Activated CD4-positive, alpha-beta T cell treated with anti-CD3 and anti-CD28 coated beads, Interleukin-2, amount 10 ng/mL, durations not matched to agents 7 days and 5 days (primary cell): Measurements from ENCODE around the gene PGAM2. TPM values are rescaled to one million over a fixed set of nuclear protein-coding genes. Genes with fewer than 3 reads are reported as not detected.

Experiments
- CTCF ChIA-PET: fragments of 350-600 bp; sonication (Branson Sonifier 250); formaldehyde crosslinking; loops from one replicate; lab custom pipeline; 2021; ENCODE audit warnings: antibody characterized with exemption; lab: Charles Lee
- POLR2A ChIA-PET: fragments of 350-600 bp; sonication (Branson Sonifier 250); formaldehyde crosslinking; loops from one replicate; lab custom pipeline; 2021; ENCODE audit warnings: antibody characterized with exemption; lab: Charles Lee
- DNase-seq: peaks from one replicate; pipeline ENCODE4 v3.0.0-alpha.2; 2020
- H3K27ac Mint-ChIP-seq: one replicate; pipeline ENCODE4 v1.8.0; 2021; ENCODE audit warnings: mild to moderate bottlenecking, moderate library complexity, mixed read lengths
- H3K27me3 Mint-ChIP-seq: one replicate; pipeline ENCODE4 v1.8.0; 2021; ENCODE audit warnings: mixed read lengths
- H3K36me3 Mint-ChIP-seq: one replicate; pipeline ENCODE4 v1.8.0; 2021; ENCODE audit warnings: low read depth, mixed read lengths
- H3K4me1 Mint-ChIP-seq: one replicate; pipeline ENCODE4 v1.8.0; 2021; ENCODE audit warnings: mixed read lengths
- H3K4me3 Mint-ChIP-seq: one replicate; pipeline ENCODE4 v1.8.0; 2021; ENCODE audit warnings: mild to moderate bottlenecking, moderate library complexity, mixed read lengths
- H3K9me3 Mint-ChIP-seq: one replicate; pipeline ENCODE4 v1.8.0; 2021; ENCODE audit warnings: mixed read lengths
- total RNA-seq, 2 experiments: library from RNA; stranded (reverse); gene quantifications; one replicate each; pipeline ENCODE4 v1.2.3, GENCODE V29; 2021

Gene PGAM2
- total RNA-seq, 2 experiments from 2014 or later: 0.32 TPM; not detected in 1

DNA sequence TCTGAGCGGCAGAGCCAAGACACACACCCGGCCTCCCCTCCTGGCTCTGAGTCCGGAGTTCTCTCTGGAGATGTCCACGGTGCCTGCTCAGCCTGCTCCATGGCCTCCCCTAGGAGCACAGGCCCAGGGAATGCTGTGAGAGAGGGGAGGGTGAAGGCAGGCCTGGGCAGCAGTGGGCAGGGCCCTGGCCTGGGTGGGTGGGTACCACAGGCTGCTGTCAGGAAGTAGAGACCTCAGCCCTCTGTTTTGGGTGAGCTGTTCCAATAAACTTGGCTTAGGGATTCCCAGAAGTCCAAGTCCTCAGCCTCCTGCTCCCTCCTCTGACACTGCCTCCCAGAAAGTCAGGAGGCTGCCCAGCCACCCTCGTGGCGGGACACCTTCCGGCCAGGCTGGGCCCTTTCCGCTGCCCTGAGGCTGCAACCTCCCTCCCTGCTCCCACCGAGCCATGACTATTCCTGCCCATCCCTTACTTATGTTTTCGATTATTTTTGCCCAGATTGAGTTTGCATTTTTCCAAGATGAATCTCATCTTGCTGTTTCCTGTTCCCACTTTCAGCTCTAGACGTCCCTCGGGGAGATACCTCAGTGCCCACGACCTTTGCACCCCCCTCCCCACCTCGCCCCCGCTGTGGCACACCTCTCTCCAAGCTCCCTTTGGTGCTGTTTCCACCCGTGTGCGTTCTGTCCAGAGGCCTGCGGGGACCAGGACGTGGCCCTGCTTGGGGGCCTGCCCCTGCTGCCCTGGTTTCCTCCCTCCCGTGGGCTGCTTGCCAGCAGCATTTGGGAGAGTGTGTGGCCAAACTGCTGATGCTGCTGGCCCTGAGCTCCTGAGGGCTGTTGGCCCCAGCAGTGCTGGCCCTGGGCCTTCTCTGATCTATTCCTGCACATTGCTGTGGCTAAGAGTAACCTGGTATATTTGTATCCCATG is 22.8 kb upstream of the PGAM2 start:
- Mint-ChIP-seq H3K27ac (no peak overlapping the region), H3K9me3 (no peaks in the 10 kb centered on the region), H3K4me3 (no peak overlapping the region), H3K4me1 (peaks cover 6% of the 10 kb centered on the region), H3K27me3 (no peaks in the 10 kb centered on the region), H3K36me3 (no peaks in the 10 kb centered on the region)
- no peak for DNase-seq
- ChIA-PET POLR2A (no interaction called here), CTCF (interaction anchor here (1.2 to 2.4 kb wide), 2 partner anchors 9 to 37 kb away, joined by 4 to 10 read pairs; no protein-coding TSS in a partner anchor)

DNA sequence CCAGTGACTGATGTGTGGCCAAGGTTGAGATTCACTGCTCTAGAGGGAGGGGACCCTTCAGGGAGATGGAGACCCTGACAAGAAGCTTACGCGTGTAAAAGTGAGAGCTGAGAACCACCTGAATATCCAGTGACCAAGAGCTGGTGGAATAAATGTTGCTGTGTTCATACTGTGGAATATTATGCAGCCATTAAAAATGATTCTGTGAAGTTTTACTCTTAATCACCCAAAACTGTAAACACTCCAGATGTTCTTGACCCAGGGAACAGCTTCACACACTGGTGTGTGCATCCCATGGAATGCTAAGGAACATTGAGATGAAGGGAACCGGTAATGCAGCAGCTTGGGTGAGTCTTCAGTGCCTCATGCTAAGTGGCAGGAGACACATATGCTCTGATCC is 21.3 kb upstream of the PGAM2 start:
- POLR2A ChIA-PET: no interaction called here
- DNase-seq: no peak
- H3K4me3 Mint-ChIP-seq: no peak overlapping the region
- peaks cover 10% of the 10 kb centered on the region for H3K4me1 Mint-ChIP-seq
- no peaks in the 10 kb centered on the region for H3K27me3 Mint-ChIP-seq
- H3K27ac Mint-ChIP-seq: no peak overlapping the region
- H3K9me3 Mint-ChIP-seq: no peaks in the 10 kb centered on the region
- H3K36me3 Mint-ChIP-seq: peaks cover 2% of the 10 kb centered on the region
- CTCF ChIA-PET: interaction anchor here (0.7 to 2.4 kb wide), 5 partner anchors 10 to 39 kb away, joined by 3 to 10 read pairs (median 3); partner anchors contain the start of gene POLD2

DNA sequence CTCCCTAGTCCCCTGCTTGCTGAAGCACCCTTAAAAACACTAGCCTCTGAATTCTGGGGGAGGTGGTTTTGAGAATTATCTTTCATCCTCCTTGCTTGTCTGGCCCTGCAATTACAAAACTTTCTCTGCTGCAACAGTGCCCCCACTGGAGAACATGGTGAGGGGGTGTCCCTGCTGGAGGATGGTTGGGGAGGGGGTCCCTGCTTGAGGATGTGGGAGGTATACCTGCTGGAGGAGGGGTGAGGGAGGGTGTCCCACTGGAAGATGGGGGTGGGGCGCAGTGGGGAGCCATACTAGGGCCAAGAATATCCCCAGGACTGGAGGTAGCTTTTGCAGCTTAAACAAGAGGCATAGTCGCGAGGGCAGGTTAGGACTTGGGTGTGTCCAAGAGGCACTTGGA is 20.2 kb upstream of the PGAM2 start:
- Mint-ChIP-seq H3K27ac (no peak overlapping the region), H3K4me1 (peaks cover 20% of the 10 kb centered on the region), H3K9me3 (no peaks in the 10 kb centered on the region), H3K27me3 (no peaks in the 10 kb centered on the region), H3K36me3 (peaks cover 9% of the 10 kb centered on the region), H3K4me3 (no peak overlapping the region)
- ChIA-PET CTCF (interaction anchor here (1.0 kb wide), 2 partner anchors 11 to 27 kb away, joined by 3 to 5 read pairs; no protein-coding TSS in a partner anchor), POLR2A (no interaction called here)
- DNase-seq: no peak

DNA sequence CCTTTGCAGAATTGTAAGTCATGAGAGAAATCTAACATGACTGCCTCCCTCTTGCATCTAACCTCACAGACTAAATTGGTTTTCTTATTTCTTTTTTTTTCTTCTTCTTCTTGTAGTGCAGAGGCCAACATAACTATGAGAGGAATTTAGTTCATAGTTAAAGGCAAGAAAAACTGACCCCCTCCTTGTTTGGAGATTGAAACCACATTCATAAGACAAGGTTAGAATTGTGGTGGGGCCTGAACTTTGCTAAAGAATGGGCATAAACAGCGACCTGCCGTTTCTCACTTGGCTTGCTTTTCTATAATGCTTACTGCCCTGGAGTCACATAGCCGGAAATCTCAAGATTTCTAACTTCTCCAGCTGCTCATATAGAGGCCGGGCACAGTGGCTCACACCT is 19.3 kb upstream of the PGAM2 start:
- Mint-ChIP-seq H3K4me3 (no peak overlapping the region), H3K36me3 (peaks cover 9% of the 10 kb centered on the region), H3K9me3 (no peaks in the 10 kb centered on the region), H3K27me3 (no peaks in the 10 kb centered on the region), H3K27ac (no peak overlapping the region), H3K4me1 (peaks cover 23% of the 10 kb centered on the region)
- DNase-seq: no peak
- CTCF ChIA-PET: interaction anchor here (0.7 to 1.0 kb wide), 2 partner anchors 12 to 1485 kb away, joined by 3 to 5 read pairs; no protein-coding TSS in a partner anchor
- POLR2A ChIA-PET: interaction anchor here (0.7 kb wide), 1 partner anchor 112 kb away, joined by 8 read pairs; no protein-coding TSS in a partner anchor

DNA sequence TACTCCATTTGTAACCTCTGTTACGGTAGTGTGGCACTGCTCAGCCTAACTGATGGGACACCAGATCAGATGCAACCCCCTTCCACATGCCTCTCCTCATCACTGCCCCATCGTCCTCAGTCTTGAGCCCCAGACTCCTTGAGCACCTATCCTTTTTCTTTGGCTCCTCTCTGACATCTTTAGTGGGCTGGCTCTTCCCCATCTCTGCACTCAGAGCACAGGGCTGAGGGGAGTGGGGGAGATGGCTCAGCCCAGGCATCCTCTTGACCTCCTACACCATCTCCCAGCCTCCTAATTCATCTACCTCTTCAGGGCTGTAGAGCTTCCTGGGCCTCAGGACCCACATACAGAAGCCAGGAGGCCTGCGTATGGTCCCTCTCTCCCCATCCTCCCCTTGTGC is 18.4 kb upstream of the PGAM2 start:
- Mint-ChIP-seq H3K27ac (no peak overlapping the region), H3K4me3 (peak overlapping the region; percentile 62), H3K4me1 (peaks cover 25% of the 10 kb centered on the region), H3K27me3 (no peaks in the 10 kb centered on the region), H3K9me3 (no peaks in the 10 kb centered on the region), H3K36me3 (peaks cover 12% of the 10 kb centered on the region)
- ChIA-PET POLR2A (no interaction called here), CTCF (interaction anchor here (0.9 to 1.1 kb wide), 2 partner anchors 10 to 14 kb away, joined by 3 to 5 read pairs; no protein-coding TSS in a partner anchor)
- no peak for DNase-seq

DNA sequence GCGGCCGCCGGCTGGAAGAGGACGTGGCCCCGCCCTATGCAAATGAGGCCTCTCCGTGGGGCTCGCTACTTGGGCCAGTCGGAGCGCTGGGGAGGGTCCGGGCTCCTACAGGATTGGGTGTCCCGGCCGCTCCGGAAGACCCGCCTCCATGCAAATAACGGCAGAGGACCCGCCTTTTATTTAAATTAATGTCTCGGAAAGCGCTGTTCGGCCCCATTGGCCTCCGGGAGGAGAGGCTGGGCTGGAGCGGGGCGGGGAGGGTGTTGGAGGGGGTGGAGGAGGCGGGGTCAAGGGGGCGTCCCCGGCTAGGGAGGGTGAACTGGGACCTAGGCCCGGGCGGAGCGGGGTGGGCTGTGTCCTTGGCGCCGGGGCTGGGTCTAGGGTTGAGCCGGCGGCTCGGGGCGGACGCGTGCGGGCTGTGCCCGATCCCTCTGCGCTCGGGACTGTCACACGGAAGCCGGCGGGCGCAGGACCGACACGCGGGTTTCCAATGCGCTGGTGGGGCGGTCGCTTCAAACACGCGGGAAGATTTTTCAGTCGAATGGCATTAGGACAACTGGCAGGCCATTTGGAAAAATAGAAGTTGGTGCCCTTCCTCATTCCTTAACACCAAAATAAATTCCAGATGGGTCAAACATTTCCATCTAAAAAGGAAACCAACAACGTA is 17.3 kb upstream of the PGAM2 start:
- H3K4me1 Mint-ChIP-seq: peaks cover 34% of the 10 kb centered on the region
- POLR2A ChIA-PET: no interaction called here
- CTCF ChIA-PET: no interaction called here
- no peaks in the 10 kb centered on the region for H3K27me3 Mint-ChIP-seq
- peaks cover 21% of the 10 kb centered on the region for H3K36me3 Mint-ChIP-seq
- DNase-seq: peak; percentile 99
- peak overlapping the region; percentile 86 for H3K4me3 Mint-ChIP-seq
- H3K27ac Mint-ChIP-seq: peak overlapping the region; percentile 83
- no peaks in the 10 kb centered on the region for H3K9me3 Mint-ChIP-seq

DNA sequence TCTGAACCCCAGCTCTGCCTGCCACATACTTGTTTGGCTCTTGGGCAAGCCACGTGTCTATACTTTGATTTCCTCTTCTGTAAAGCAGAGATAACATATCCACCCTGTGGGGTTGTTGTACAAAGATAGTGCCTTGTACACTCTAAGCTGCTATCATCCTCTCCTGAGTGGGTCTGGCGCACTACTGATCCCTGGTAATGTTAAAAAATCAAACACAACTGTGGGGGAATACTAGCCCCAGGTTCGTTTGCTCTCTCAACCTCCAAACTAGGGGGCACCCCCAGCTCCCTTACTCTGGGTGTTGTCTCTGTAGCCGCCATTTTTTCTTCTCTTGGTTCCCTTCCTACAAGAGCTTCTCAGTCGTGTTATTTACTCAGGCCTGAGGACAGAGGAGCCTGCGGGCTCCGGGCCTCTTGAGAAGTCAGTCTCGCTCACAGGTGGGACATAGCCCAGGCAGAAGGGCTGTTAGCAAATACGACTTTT is 15.9 kb upstream of the PGAM2 start:
- H3K27ac Mint-ChIP-seq: peak overlapping the region; percentile 84
- peaks cover 27% of the 10 kb centered on the region for H3K36me3 Mint-ChIP-seq
- ChIA-PET CTCF (interaction anchor here (0.6 to 1.4 kb wide), 11 partner anchors 13 to 554 kb away, joined by 3 to 5 read pairs (median 3); partner anchors contain the start of genes DBNL and NUDCD3), POLR2A (interaction anchor here (0.6 to 0.9 kb wide), 3 partner anchors 13 to 493 kb away, joined by 3 to 9 read pairs (median 3); no protein-coding TSS in a partner anchor)
- peaks cover 37% of the 10 kb centered on the region for H3K4me1 Mint-ChIP-seq
- no peaks in the 10 kb centered on the region for H3K9me3 Mint-ChIP-seq
- DNase-seq: peak; percentile 37
- no peaks in the 10 kb centered on the region for H3K27me3 Mint-ChIP-seq
- peak overlapping the region; percentile 86 for H3K4me3 Mint-ChIP-seq

DNA sequence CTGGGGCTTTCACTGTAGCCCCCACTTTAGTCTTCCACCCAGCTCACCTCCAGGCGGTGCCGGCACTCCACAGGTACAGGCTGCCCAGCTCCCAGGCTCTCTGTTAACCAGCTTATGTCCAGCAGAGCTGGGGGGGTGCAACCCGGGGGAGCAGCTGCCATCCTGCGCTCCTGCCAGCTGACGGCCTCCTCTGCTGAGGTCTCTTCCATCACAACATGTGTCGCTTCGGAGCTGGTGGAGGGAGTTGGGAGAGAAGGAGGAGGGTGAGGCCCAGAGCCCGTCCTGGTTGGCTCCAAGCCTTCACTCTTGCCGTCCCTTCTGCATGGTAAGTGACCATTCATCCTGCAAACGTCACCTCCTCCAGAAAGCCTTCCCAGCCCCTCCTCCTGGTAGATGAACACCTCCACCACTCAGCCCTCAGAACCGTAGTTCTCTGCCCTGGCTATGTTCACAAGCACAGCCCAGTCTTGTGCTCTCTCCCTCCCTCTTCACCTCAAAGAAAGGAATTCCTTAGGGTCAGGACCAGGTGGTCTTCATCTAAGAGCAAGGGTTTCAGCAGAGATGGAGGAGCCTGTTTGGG is 15.4 kb upstream of the PGAM2 start:
- CTCF ChIA-PET: interaction anchor here (0.7 to 1.4 kb wide), 9 partner anchors 13 to 555 kb away, joined by 3 to 5 read pairs (median 3); partner anchors contain the start of genes DBNL and NUDCD3

DNA sequence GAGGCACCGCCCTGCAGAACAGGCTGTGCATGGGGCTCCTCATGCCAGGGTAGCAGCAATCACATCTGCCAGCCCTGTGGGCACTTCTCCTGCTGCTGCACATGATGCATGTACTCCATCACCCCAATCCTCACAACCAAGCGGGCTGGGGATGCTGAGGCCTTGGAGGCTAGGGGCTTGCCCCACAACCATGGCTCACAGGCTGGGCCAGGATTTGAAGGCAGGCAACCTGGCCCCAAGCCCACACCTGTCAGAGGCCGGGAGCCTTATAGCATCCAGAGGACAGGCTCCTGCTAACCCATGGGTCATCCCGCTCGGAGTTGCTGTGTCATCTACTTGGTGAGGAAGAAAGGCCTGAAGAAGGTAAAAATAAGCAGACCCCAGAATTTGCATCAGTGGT is 14.8 kb upstream of the PGAM2 start:
- H3K36me3 Mint-ChIP-seq: peaks cover 35% of the 10 kb centered on the region
- DNase-seq: no peak
- ChIA-PET POLR2A (no interaction called here), CTCF (no interaction called here)
- no peak overlapping the region for H3K4me3 Mint-ChIP-seq
- no peak overlapping the region for H3K27ac Mint-ChIP-seq
- H3K4me1 Mint-ChIP-seq: peaks cover 37% of the 10 kb centered on the region
- H3K9me3 Mint-ChIP-seq: no peaks in the 10 kb centered on the region
- H3K27me3 Mint-ChIP-seq: no peaks in the 10 kb centered on the region

More for the DNA sequence above, 15.4 kb upstream of the PGAM2 start:
- Mint-ChIP-seq H3K4me3 (peak overlapping the region; percentile 86), H3K4me1 (peaks cover 37% of the 10 kb centered on the region), H3K27ac (peak overlapping the region; percentile 84), H3K27me3 (no peaks in the 10 kb centered on the region), H3K9me3 (no peaks in the 10 kb centered on the region), H3K36me3 (peaks cover 30% of the 10 kb centered on the region)
- DNase-seq: no peak
- POLR2A ChIA-PET: interaction anchor here (0.9 kb wide), 1 partner anchor 493 kb away, joined by 3 read pairs; no protein-coding TSS in a partner anchor

DNA sequence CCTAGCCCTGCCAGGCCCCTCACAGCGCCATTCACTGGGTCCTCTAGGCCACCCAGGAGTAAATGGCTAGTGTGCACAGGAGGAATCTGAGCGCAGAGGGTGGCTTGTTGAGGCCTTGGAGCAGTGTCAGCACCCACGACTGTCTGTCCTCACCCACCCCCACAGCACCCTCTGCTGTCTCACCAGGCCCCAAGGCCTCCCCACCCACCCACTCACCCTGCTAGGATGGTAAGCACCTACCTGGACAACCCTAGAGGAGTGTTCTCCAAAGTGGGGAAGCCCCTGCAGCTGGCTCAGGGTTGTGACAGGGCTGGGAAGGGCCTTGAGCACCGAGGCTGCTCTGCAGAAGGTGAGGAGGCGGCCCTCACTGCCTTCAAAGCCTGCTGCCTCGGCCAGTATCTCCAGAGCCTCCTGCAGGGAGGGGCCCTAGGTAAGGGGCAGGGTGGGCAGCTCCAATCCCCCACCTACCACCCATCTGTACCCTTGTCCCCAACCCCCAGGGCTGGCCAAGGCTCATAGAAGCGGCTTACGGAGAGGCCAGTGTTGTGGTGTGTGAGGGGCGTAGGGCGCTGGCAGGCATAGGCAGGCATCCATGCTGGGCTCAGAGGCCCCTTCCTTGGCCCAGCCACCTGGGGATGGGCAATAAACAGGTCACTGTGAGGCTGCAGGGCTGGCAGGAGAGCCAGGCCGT is 14.1 kb upstream of the PGAM2 start:
- Mint-ChIP-seq H3K27me3 (no peaks in the 10 kb centered on the region), H3K4me1 (peaks cover 37% of the 10 kb centered on the region), H3K9me3 (no peaks in the 10 kb centered on the region), H3K27ac (no peak overlapping the region), H3K36me3 (peaks cover 36% of the 10 kb centered on the region), H3K4me3 (no peak overlapping the region)
- POLR2A ChIA-PET: no interaction called here
- DNase-seq: no peak
- CTCF ChIA-PET: no interaction called here

DNA sequence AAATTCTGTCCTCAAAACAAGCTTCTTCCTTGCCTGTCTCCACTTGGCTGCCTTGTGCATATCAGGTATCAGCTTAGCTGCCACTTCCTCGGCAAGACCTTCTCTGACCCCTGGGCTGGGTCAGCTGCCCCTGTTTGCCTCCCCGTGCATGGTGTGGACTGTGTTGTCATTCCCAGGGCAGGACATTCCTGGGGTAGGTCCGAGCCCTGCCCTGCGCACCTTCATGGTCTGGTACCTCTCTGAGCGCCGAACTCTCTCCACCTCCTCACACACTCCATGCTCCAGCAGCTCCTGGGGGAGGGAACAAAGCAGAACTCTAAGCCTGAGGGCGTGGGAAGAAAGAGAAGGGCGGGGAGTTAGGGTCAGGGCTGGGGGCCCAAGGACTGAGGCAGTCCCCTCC is 13.2 kb upstream of the PGAM2 start:
- no peak for DNase-seq
- ChIA-PET CTCF (no interaction called here), POLR2A (interaction anchor here (0.6 to 0.8 kb wide), 2 partner anchors 13 to 63 kb away, joined by 3 to 5 read pairs; no protein-coding TSS in a partner anchor)
- no peak overlapping the region for H3K27ac Mint-ChIP-seq
- no peaks in the 10 kb centered on the region for H3K9me3 Mint-ChIP-seq
- peaks cover 35% of the 10 kb centered on the region for H3K4me1 Mint-ChIP-seq
- no peaks in the 10 kb centered on the region for H3K27me3 Mint-ChIP-seq
- H3K36me3 Mint-ChIP-seq: peaks cover 41% of the 10 kb centered on the region
- no peak overlapping the region for H3K4me3 Mint-ChIP-seq
